Measurements from ENCODE around the gene RFX5. TPM values are rescaled to one million over a fixed set of nuclear protein-coding genes. Genes with fewer than 3 reads are reported as not detected.
"Not testable (repeated sequence)": the region's sequence is repeated elsewhere in the genome, so short reads cannot be mapped to it uniquely, and the experiment has no call there.

Gene RFX5
- total and polyA plus RNA-seq, 9 of the 15 experiments (the other 6 are each of a cell fraction or from before 2014, with no cell fraction given) = 3.8 to 48.2 (median 32.2) TPM

GRCh38 chr1:151390221-151391078 lies 43.4 kb upstream of the RFX5 start:
- H3K27ac ChIP-seq (ENCODE audit: extremely low read depth, low read depth, low read length); H3K4me2 ChIP-seq (ENCODE audit: insufficient read depth, low read length); H3K36me3 ChIP-seq (ENCODE audit: control insufficient read depth, insufficient read depth, low read length); FAIRE-seq; H3K9ac ChIP-seq (ENCODE audit: insufficient read depth in 1 of 2, low read depth in 2 of 2, low read length in 2 of 2); CTCF ChIA-PET (ENCODE audit: low intra/inter-chr PET ratio); H3K9me1 ChIP-seq (ENCODE audit: control insufficient read depth, insufficient read depth, low read length); H3K79me2 ChIP-seq (ENCODE audit: control insufficient read depth, insufficient read depth, low read length); H2AFZ ChIP-seq (ENCODE audit: low read depth, low read length); ATAC-seq; H3K4me3 ChIP-seq; H3K27me3 ChIP-seq (ENCODE audit: control insufficient read depth in 2 of 2, insufficient read depth in 2 of 2, low read length in 2 of 2); BruUV-seq (replicated peaks); H4K20me1 ChIP-seq (replicated peaks; ENCODE audit: control insufficient read depth, insufficient read depth, low read length); intact Hi-C loops (cut with micrococcal nuclease); in situ Hi-C loops (cut with MboI); DNase-seq (ENCODE audit: extremely low read depth in 1 of 4, low spot score in 3 of 4); H3K9me3 ChIP-seq (replicated peaks; ENCODE audit: control insufficient read depth, insufficient read depth, low read depth, low read length): not testable (repeated sequence)
- 78% methylated on average over 17 of the region's 22 CpGs for WGBS (ENCODE audit: insufficient coverage, low coverage, missing lambda C conversion rate)
- H3K4me1 ChIP-seq (replicated peaks in 1 of 2; ENCODE audit: control insufficient read depth in 2 of 2, insufficient read depth in 2 of 2, low read length in 2 of 2) = peaks cover 3 to 11% of the 10 kb centered on the region in 2 experiments; a peak in 4 of 5 replicates
- POLR2A ChIA-PET = interaction anchor here (0.9 to 1.8 kb wide), 2 partner anchors 8 to 9 kb away, joined by 3 to 4 read pairs; partner anchors contain the start of gene PSMB4

DNA sequence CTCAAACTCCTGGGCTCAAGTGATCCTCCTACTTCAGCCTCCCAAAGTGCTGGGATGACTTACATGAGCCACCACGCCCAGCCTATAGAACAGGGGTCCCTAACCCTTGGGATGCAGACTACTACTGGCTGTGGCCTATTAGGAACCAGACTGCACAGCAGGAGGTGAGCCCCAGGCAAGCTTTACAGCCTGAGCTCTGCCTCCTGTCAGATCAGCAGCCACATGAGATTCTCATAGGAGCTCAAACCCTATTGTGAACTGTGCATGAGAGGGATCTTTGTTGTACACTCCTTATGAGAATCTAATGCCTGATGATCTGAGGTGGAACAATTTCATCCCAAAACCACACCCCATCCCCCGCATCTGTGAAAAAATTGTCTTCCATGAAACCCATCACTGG lies 39.0 kb upstream of the RFX5 start:
- in situ Hi-C loops (cut with MboI) = no loop called here
- no peaks in the 10 kb centered on the region; the same call in 1 of the 2 replicates for H3K9me3 ChIP-seq (replicated peaks; ENCODE audit: control insufficient read depth, insufficient read depth, low read depth, low read length)
- no peaks in the 10 kb centered on the region for H3K79me2 ChIP-seq (ENCODE audit: control insufficient read depth, insufficient read depth, low read length)
- DNase-seq (ENCODE audit: extremely low read depth in 1 of 4, low spot score in 3 of 4) (no peak), ATAC-seq (no peak), FAIRE-seq (no peak)
- H3K4me3 ChIP-seq = no peak overlapping the region
- H4K20me1 ChIP-seq (replicated peaks; ENCODE audit: control insufficient read depth, insufficient read depth, low read length) = no peaks in the 10 kb centered on the region
- POLR2A ChIA-PET = interaction anchor here (1.4 kb wide), 1 partner anchor 17 kb away, joined by 5 read pairs; no protein-coding TSS in a partner anchor
- H2AFZ ChIP-seq (ENCODE audit: low read depth, low read length) = no peak overlapping the region
- H3K9ac ChIP-seq (ENCODE audit: insufficient read depth in 1 of 2, low read depth in 2 of 2, low read length in 2 of 2) = no peak overlapping the region
- intact Hi-C loops (cut with micrococcal nuclease) = loop anchor here (10.0 kb wide), 1 partner anchor 191 kb away; the partner anchor contains the start of genes PIP5K1A and VPS72
- CTCF ChIA-PET (ENCODE audit: low intra/inter-chr PET ratio) = no interaction called here
- BruUV-seq (replicated peaks) = no TSS peak
- 95% methylated on average over 2 of the region's 2 CpGs for WGBS (ENCODE audit: insufficient coverage, low coverage, missing lambda C conversion rate)
- no peak overlapping the region for H3K4me2 ChIP-seq (ENCODE audit: insufficient read depth, low read length)
- no peaks in the 10 kb centered on the region for H3K27me3 ChIP-seq (ENCODE audit: control insufficient read depth in 2 of 2, insufficient read depth in 2 of 2, low read length in 2 of 2)
- no peaks in the 10 kb centered on the region for H3K9me1 ChIP-seq (ENCODE audit: control insufficient read depth, insufficient read depth, low read length)
- no peaks in the 10 kb centered on the region for H3K36me3 ChIP-seq (ENCODE audit: control insufficient read depth, insufficient read depth, low read length)
- H3K27ac ChIP-seq (ENCODE audit: extremely low read depth, low read depth, low read length) = no peak overlapping the region
- TF ChIP-seq PRPF4 (IDR thresholded peaks at IDR 0.05; ENCODE audit: insufficient read depth, low read depth, low read length, poor library complexity, severe bottlenecking) = no peak
- TF ChIP-seq ZNF41 (CRISPR knock-in tag; conservative IDR thresholded peaks at IDR 0.05) = no peak
- no peak for TF ChIP-seq PYGO2 (tag; IDR thresholded peaks at IDR 0.05)
- TF ChIP-seq, protein P1, sequence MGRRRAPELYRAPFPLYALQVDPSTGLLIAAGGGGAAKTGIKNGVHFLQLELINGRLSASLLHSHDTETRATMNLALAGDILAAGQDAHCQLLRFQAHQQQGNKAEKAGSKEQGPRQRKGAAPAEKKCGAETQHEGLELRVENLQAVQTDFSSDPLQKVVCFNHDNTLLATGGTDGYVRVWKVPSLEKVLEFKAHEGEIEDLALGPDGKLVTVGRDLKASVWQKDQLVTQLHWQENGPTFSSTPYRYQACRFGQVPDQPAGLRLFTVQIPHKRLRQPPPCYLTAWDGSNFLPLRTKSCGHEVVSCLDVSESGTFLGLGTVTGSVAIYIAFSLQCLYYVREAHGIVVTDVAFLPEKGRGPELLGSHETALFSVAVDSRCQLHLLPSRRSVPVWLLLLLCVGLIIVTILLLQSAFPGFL (CRISPR knock-in tag; IDR thresholded peaks at IDR 0.05) = no peak
- TF ChIP-seq E2F5 (CRISPR knock-in tag; IDR thresholded peaks at IDR 0.05) = no peak
- peaks cover 14 to 21% of the 10 kb centered on the region in 2 experiments; a peak in 4 of 5 replicates for H3K4me1 ChIP-seq (replicated peaks in 1 of 2; ENCODE audit: control insufficient read depth in 2 of 2, insufficient read depth in 2 of 2, low read length in 2 of 2)

All from K562 (cell line).